GM12874 (cell line): Measurements from ENCODE around the gene DPP3.

Source experiments
- CTCF ChIP-seq: IDR thresholded peaks from 2 replicates; pipeline ENCODE4 v1.5.1; 2011; ENCODE audit warnings: low read depth, mild to moderate bottlenecking, control low read depth, low read length, moderate library complexity; ENCODE audit not compliant: insufficient read depth

Gene DPP3

GRCh38 chr11:66510990-66511339, 30.7 kb downstream of the DPP3 start:
- TF ChIP-seq CTCF: no peak

DNA sequence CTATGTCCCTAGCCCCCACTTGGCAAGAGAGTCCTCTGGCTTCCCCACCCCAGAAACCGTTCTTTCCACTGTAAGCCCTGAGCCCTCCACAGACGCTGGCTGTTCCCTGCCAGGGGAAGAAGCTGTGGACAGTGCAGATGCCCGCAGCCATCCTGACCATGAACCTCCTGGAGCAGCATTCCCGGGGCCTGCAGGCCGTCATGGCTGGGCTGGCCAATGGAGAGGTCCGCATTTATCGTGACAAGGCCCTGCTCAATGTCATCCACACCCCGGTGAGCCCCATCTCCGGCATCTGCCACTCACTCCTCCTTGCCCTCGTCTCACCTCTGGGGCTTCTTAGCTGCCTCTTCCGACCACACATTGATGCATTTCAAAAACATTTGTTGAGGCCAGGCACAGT, 43.4 kb downstream of the DPP3 start:
- no peak for TF ChIP-seq CTCF

DNA sequence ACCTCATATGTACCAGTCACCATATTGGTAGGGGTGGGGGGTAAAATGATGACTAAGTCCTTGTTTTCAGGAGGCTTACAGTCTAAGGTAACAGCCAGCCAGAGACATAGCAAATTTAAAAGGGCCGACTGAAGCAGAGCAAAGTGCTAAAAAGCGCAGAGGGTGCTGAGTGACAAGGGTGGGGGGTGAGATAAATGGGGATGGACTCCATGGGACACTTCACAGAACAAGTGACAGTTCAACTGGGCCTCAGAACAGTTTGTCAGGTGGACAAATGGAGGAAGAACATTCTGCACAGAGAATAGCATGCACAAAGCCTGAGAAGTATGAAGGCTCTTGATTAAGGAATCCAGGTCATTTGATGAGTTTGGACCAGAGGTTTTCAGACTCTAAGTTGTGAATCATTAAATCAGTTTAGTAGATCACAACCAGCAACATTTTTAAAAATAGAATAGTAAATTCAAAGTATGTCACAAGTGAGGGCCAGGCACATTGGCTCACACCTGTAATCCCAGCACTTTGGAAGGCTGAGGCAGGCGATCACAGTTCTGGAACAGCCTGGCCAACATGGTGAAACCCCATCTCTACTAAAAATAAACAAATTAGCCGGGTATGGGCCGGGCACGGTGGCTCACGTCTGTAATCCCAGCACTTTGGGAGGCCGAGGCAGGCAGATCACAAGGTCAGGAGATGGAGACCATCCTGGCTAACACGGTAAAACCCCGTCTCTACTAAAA, 44.2 kb downstream of the DPP3 start:
- no peak for TF ChIP-seq CTCF

DNA sequence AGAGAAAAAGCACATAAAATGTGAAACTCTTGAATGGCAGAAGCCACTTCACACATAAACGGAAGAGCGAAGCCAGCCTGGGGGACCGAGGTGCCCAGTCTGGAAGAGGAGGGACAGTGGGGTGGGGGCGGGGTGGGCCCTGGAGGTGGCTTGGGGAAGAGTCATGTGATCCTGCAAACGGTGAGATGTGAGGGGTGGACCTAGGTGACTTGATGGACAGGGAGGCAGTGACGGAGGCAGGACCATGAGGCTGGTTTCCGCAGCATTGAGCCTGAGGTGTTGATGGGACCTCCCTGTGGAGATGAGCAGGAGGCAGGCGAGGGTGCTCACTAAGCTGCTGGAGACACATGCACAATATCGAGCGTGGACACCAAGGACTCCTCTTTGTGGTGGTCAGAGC, 48.8 kb downstream of the DPP3 start:
- TF ChIP-seq CTCF: no peak

DNA sequence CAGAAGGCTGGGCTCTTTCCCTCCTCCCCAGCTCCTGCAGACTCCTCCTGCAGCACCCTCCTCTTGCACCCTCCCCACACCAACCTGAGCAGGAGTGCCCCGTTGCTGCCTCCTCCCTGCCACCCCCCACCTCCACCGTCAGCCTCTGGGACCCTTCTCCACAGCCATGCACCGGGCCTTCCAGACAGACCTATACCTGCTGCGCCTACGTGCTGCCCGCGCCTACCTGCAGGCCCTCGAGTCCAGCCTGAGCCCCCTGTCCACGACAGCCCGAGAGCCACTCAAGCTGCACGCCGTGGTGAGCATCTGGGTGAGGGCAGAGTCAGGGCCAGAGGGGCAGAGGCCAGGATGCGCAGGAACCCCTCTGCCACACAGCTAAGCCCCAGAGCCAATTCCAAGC, 49.4 kb downstream of the DPP3 start:
- no peak for TF ChIP-seq CTCF

DNA sequence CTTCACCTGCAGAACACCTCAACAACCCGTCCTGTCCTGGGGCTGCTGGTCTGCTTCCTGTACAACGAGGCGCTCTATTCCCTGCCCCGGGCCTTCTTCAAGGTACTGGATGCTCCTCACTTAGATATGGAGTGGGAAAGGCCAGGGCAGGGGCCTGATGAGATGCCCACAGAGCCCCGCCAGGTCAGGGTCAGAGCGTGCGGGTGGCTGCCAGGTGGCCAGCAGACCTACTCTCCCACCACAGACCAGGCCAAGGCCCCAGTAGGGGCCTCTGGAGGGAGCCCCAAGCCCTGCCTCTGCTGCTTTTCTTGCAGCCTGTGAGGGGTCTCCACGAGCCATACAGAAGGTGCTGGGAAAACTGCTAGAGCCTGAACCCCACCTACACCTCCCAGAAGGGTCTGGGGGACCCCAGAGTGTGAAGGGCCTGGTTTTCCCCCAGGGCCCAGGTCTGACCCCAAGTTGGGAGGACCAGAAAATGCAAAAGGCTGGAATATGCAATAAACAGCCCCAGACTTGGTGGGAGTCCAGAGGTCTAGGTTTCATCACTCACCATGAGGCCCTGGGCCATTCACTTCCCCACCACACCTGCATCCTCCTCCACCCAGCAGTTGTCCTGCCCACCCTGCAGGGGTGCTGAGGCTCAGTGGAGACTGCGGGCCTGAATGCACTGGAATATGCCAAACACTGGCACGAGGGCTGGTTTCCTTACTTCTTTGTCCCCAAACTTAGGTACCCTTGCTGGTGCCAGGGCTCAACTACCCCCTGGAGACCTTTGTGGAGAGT, 50.9 kb downstream of the DPP3 start:
- no peak for TF ChIP-seq CTCF

GRCh38 chr11:66531841-66532240, 51.6 kb downstream of the DPP3 start:
- no peak for TF ChIP-seq CTCF
